ENCODE results near the gene PPM1H. TPM values are rescaled to one million over a fixed set of nuclear protein-coding genes. Genes with fewer than 3 reads are reported as not detected.
A peak's percentile ranks its signal among the peaks of the same experiment; 100 is the strongest.
"Not testable (repeated sequence)": the region's sequence is repeated elsewhere in the genome, so short reads cannot be mapped to it uniquely, and the experiment has no call there.

PPM1H gene
- total RNA-seq, 1 donor from 2014 or later: 8.3 TPM

- no peak for ATAC-seq
- intact Hi-C loops (cut with DNase I): no loop called here
- no peak for DNase-seq (ENCODE audit: missing footprints)
Measured at GRCh38 chr12:62885242-62885641, 49.7 kb downstream of the PPM1H start.

- intact Hi-C loops (cut with DNase I); ATAC-seq; DNase-seq (ENCODE audit: missing footprints): not testable (repeated sequence)
Measured at GRCh38 chr12:62884832-62885231, 50.1 kb downstream of the PPM1H start.

GRCh38 chr12:62882696-62883095 lies 52.3 kb downstream of the PPM1H start:
- ATAC-seq (no peak), DNase-seq (ENCODE audit: missing footprints) (no peak)
- intact Hi-C loops (cut with DNase I): no loop called here

- ATAC-seq (no peak), DNase-seq (ENCODE audit: missing footprints) (no peak)
- intact Hi-C loops (cut with DNase I): no loop called here
Measured at GRCh38 chr12:62882140-62882539, 52.8 kb downstream of the PPM1H start.

- intact Hi-C loops (cut with DNase I): no loop called here
- ATAC-seq: no peak
- no peak for DNase-seq (ENCODE audit: missing footprints)
Measured at GRCh38 chr12:62879691-62880090, 55.3 kb downstream of the PPM1H start.

GRCh38 chr12:62879228-62879627 lies 55.7 kb downstream of the PPM1H start:
- ATAC-seq; intact Hi-C loops (cut with DNase I); DNase-seq (ENCODE audit: missing footprints): not testable (repeated sequence)

- ATAC-seq (no peak), DNase-seq (ENCODE audit: missing footprints) (no peak)
- intact Hi-C loops (cut with DNase I): no loop called here
Measured at GRCh38 chr12:62878211-62878610, 56.7 kb downstream of the PPM1H start.

- ATAC-seq (peak; percentile 59), DNase-seq (ENCODE audit: missing footprints) (no peak)
- intact Hi-C loops (cut with DNase I): no loop called here
Measured at GRCh38 chr12:62876938-62877548, 57.9 kb downstream of the PPM1H start.

- ATAC-seq (peak; percentile 13), DNase-seq (ENCODE audit: missing footprints) (no peak)
- intact Hi-C loops (cut with DNase I): no loop called here
Measured at GRCh38 chr12:62873826-62874448, 61.0 kb downstream of the PPM1H start.

GRCh38 chr12:62873116-62873825 lies 61.7 kb downstream of the PPM1H start:
- ATAC-seq: no peak
- intact Hi-C loops (cut with DNase I): no loop called here
- DNase-seq (ENCODE audit: missing footprints): no peak

GRCh38 chr12:62868820-62869219 lies 66.1 kb downstream of the PPM1H start:
- intact Hi-C loops (cut with DNase I): loop anchor here (5.0 kb wide), 3 partner anchors 33 to 63 kb away; no protein-coding TSS in a partner anchor
- ATAC-seq: no peak
- no peak for DNase-seq (ENCODE audit: missing footprints)

- ATAC-seq (peak; percentile 23), DNase-seq (ENCODE audit: missing footprints) (no peak)
- intact Hi-C loops (cut with DNase I): loop anchor here (5.0 kb wide), 3 partner anchors 36 to 66 kb away; no protein-coding TSS in a partner anchor
Measured at GRCh38 chr12:62866451-62867082, 68.4 kb downstream of the PPM1H start.

- DNase-seq (ENCODE audit: missing footprints) (no peak), ATAC-seq (peak; percentile 32)
- intact Hi-C loops (cut with DNase I): loop anchor here (5.0 kb wide), 3 partner anchors 36 to 66 kb away; no protein-coding TSS in a partner anchor
Measured at GRCh38 chr12:62865937-62866336, 69.0 kb downstream of the PPM1H start.

GRCh38 chr12:62865065-62865464 lies 69.9 kb downstream of the PPM1H start:
- DNase-seq (ENCODE audit: missing footprints) (no peak), ATAC-seq (peak; percentile 35)
- intact Hi-C loops (cut with DNase I): loop anchor here (5.0 kb wide), 3 partner anchors 37 to 67 kb away; no protein-coding TSS in a partner anchor

- no peak for ATAC-seq
- intact Hi-C loops (cut with DNase I): no loop called here
- DNase-seq (ENCODE audit: missing footprints): no peak
Measured at GRCh38 chr12:62862259-62862881, 72.6 kb downstream of the PPM1H start.

- no peak for DNase-seq (ENCODE audit: missing footprints)
- intact Hi-C loops (cut with DNase I): no loop called here
- peak; percentile 58 for ATAC-seq
Measured at GRCh38 chr12:62861586-62861985, 73.4 kb downstream of the PPM1H start.

- DNase-seq (ENCODE audit: missing footprints) (no peak), ATAC-seq (peak; percentile 16)
- intact Hi-C loops (cut with DNase I): no loop called here
Measured at GRCh38 chr12:62860501-62861411, 74.2 kb downstream of the PPM1H start.

GRCh38 chr12:62860020-62860419 lies 74.9 kb downstream of the PPM1H start:
- ATAC-seq (no peak), DNase-seq (ENCODE audit: missing footprints) (no peak)
- intact Hi-C loops (cut with DNase I): no loop called here
